Activated naive CD8-positive, alpha-beta T cell treated with anti-CD3 and anti-CD28 coated beads for 36 hours (primary cell): Measurements from ENCODE around the gene ABCB6. TPM values are rescaled to one million over a fixed set of nuclear protein-coding genes. Genes with fewer than 3 reads are reported as not detected.

Source experiments
- DNase-seq: peaks from one replicate; pipeline ENCODE4 v3.0.0; 2021
- H3K27ac Mint-ChIP-seq: one replicate; pipeline ENCODE4 v1.8.0; 2022; ENCODE audit warnings: mild to moderate bottlenecking, moderate library complexity, mixed read lengths
- H3K27me3 Mint-ChIP-seq: one replicate; pipeline ENCODE4 v1.8.0; 2022; ENCODE audit warnings: mild to moderate bottlenecking, mixed read lengths
- H3K36me3 Mint-ChIP-seq: one replicate; pipeline ENCODE4 v1.8.0; 2021; ENCODE audit warnings: mild to moderate bottlenecking, mixed read lengths
- H3K4me1 Mint-ChIP-seq: one replicate; pipeline ENCODE4 v1.8.0; 2021; ENCODE audit warnings: mixed read lengths
- H3K4me3 Mint-ChIP-seq: one replicate; pipeline ENCODE4 v1.8.0; 2022; ENCODE audit warnings: mild to moderate bottlenecking, moderate library complexity, mixed read lengths
- H3K9me3 Mint-ChIP-seq: one replicate; pipeline ENCODE4 v1.8.0; 2022; ENCODE audit warnings: mixed read lengths
- total RNA-seq, 2 experiments: library from RNA; stranded (reverse); gene quantifications; one replicate each; pipeline ENCODE4 v1.2.3, GENCODE V29; 2021

The ABCB6 gene
- total RNA-seq, 2 experiments from 2014 or later = 20.4 to 21.3 TPM

GRCh38 chr2:219225350-219225749 lies 6.6 kb upstream of the ABCB6 start:
- H3K27me3 Mint-ChIP-seq = no peaks in the 10 kb centered on the region
- peaks cover 32% of the 10 kb centered on the region for H3K36me3 Mint-ChIP-seq
- peaks cover 16% of the 10 kb centered on the region for H3K4me1 Mint-ChIP-seq
- H3K4me3 Mint-ChIP-seq = no peak overlapping the region
- DNase-seq = no peak
- no peak overlapping the region for H3K27ac Mint-ChIP-seq
- H3K9me3 Mint-ChIP-seq = no peaks in the 10 kb centered on the region

- Mint-ChIP-seq H3K4me3 (no peak overlapping the region), H3K4me1 (peaks cover 20% of the 10 kb centered on the region), H3K27ac (no peak overlapping the region), H3K27me3 (no peaks in the 10 kb centered on the region), H3K9me3 (no peaks in the 10 kb centered on the region), H3K36me3 (peaks cover 35% of the 10 kb centered on the region)
- DNase-seq = no peak
Measured at GRCh38 chr2:219223831-219224610, 5.3 kb upstream of the ABCB6 start.

- Mint-ChIP-seq H3K36me3 (peaks cover 23% of the 10 kb centered on the region), H3K4me3 (no peak overlapping the region), H3K4me1 (peaks cover 17% of the 10 kb centered on the region), H3K27me3 (no peaks in the 10 kb centered on the region), H3K27ac (no peak overlapping the region), H3K9me3 (no peaks in the 10 kb centered on the region)
- DNase-seq = no peak
Measured at GRCh38 chr2:219221957-219222518, 3.3 kb upstream of the ABCB6 start.

- no peaks in the 10 kb centered on the region for H3K27me3 Mint-ChIP-seq
- DNase-seq = no peak
- no peak overlapping the region for H3K27ac Mint-ChIP-seq
- H3K4me1 Mint-ChIP-seq = peaks cover 21% of the 10 kb centered on the region
- H3K4me3 Mint-ChIP-seq = no peak overlapping the region
- H3K36me3 Mint-ChIP-seq = peaks cover 27% of the 10 kb centered on the region
- H3K9me3 Mint-ChIP-seq = no peaks in the 10 kb centered on the region
Measured at GRCh38 chr2:219220652-219221402, 2.1 kb upstream of the ABCB6 start.

- Mint-ChIP-seq H3K4me1 (peaks cover 21% of the 10 kb centered on the region), H3K36me3 (peaks cover 25% of the 10 kb centered on the region), H3K4me3 (no peak overlapping the region), H3K27ac (peak overlapping the region; percentile 19), H3K27me3 (no peaks in the 10 kb centered on the region), H3K9me3 (no peaks in the 10 kb centered on the region)
- DNase-seq = no peak
Measured at GRCh38 chr2:219219784-219220532, 1.2 kb upstream of the ABCB6 start.

- peaks cover 25% of the 10 kb centered on the region for H3K36me3 Mint-ChIP-seq
- peaks cover 21% of the 10 kb centered on the region for H3K4me1 Mint-ChIP-seq
- no peaks in the 10 kb centered on the region for H3K27me3 Mint-ChIP-seq
- DNase-seq = peak; percentile 47
- peak overlapping the region; percentile 87 for H3K4me3 Mint-ChIP-seq
- H3K9me3 Mint-ChIP-seq = no peaks in the 10 kb centered on the region
- peak overlapping the region; percentile 80 for H3K27ac Mint-ChIP-seq
Measured at GRCh38 chr2:219218217-219218731, 484 bp downstream of the ABCB6 start.

- no peaks in the 10 kb centered on the region for H3K27me3 Mint-ChIP-seq
- peaks cover 23% of the 10 kb centered on the region for H3K4me1 Mint-ChIP-seq
- no peak for DNase-seq
- H3K4me3 Mint-ChIP-seq = no peak overlapping the region
- peaks cover 31% of the 10 kb centered on the region for H3K36me3 Mint-ChIP-seq
- H3K27ac Mint-ChIP-seq = no peak overlapping the region
- H3K9me3 Mint-ChIP-seq = no peaks in the 10 kb centered on the region
Measured at GRCh38 chr2:219216535-219216915, 2.2 kb downstream of the ABCB6 start.

GRCh38 chr2:219215871-219216534 lies 2.8 kb downstream of the ABCB6 start:
- H3K27me3 Mint-ChIP-seq = no peaks in the 10 kb centered on the region
- H3K4me3 Mint-ChIP-seq = no peak overlapping the region
- H3K4me1 Mint-ChIP-seq = peaks cover 25% of the 10 kb centered on the region
- no peak for DNase-seq
- H3K27ac Mint-ChIP-seq = no peak overlapping the region
- peaks cover 31% of the 10 kb centered on the region for H3K36me3 Mint-ChIP-seq
- H3K9me3 Mint-ChIP-seq = no peaks in the 10 kb centered on the region

- Mint-ChIP-seq H3K4me1 (peaks cover 31% of the 10 kb centered on the region), H3K36me3 (peaks cover 33% of the 10 kb centered on the region), H3K4me3 (no peak overlapping the region), H3K27ac (no peak overlapping the region), H3K27me3 (no peaks in the 10 kb centered on the region), H3K9me3 (no peaks in the 10 kb centered on the region)
- DNase-seq = no peak
Measured at GRCh38 chr2:219214786-219215185, 4.0 kb downstream of the ABCB6 start.

GRCh38 chr2:219214141-219214540 lies 4.6 kb downstream of the ABCB6 start:
- peaks cover 33% of the 10 kb centered on the region for H3K36me3 Mint-ChIP-seq
- H3K9me3 Mint-ChIP-seq = no peaks in the 10 kb centered on the region
- no peaks in the 10 kb centered on the region for H3K27me3 Mint-ChIP-seq
- no peak overlapping the region for H3K4me3 Mint-ChIP-seq
- H3K4me1 Mint-ChIP-seq = peaks cover 34% of the 10 kb centered on the region
- DNase-seq = no peak
- no peak overlapping the region for H3K27ac Mint-ChIP-seq

- Mint-ChIP-seq H3K27ac (no peak overlapping the region), H3K9me3 (no peaks in the 10 kb centered on the region), H3K27me3 (no peaks in the 10 kb centered on the region), H3K4me3 (no peak overlapping the region), H3K36me3 (peaks cover 35% of the 10 kb centered on the region), H3K4me1 (peaks cover 37% of the 10 kb centered on the region)
- no peak for DNase-seq
Measured at GRCh38 chr2:219213486-219214071, 5.2 kb downstream of the ABCB6 start.

GRCh38 chr2:219213026-219213415 lies 5.7 kb downstream of the ABCB6 start:
- H3K4me1 Mint-ChIP-seq = peaks cover 42% of the 10 kb centered on the region
- no peaks in the 10 kb centered on the region for H3K27me3 Mint-ChIP-seq
- no peak for DNase-seq
- H3K36me3 Mint-ChIP-seq = peaks cover 40% of the 10 kb centered on the region
- H3K4me3 Mint-ChIP-seq = no peak overlapping the region
- no peak overlapping the region for H3K27ac Mint-ChIP-seq
- no peaks in the 10 kb centered on the region for H3K9me3 Mint-ChIP-seq

GRCh38 chr2:219210886-219211362 lies 7.8 kb downstream of the ABCB6 start:
- no peak overlapping the region for H3K4me3 Mint-ChIP-seq
- peaks cover 33% of the 10 kb centered on the region for H3K36me3 Mint-ChIP-seq
- peak overlapping the region; percentile 3 for H3K27ac Mint-ChIP-seq
- H3K9me3 Mint-ChIP-seq = no peaks in the 10 kb centered on the region
- no peaks in the 10 kb centered on the region for H3K27me3 Mint-ChIP-seq
- DNase-seq = no peak
- peaks cover 40% of the 10 kb centered on the region for H3K4me1 Mint-ChIP-seq
